Activated CD4-positive, alpha-beta T cell treated with anti-CD3 and anti-CD28 coated beads for 24 hours (primary cell): ENCODE results near the gene RNF207.

Experiments
- DNase-seq, 2 donors: peaks; one replicate each; pipeline ENCODE4 v3.0.0-alpha.2; 2020; ENCODE audit warnings: low read depth in 2 of 2

Gene RNF207

GRCh38 chr1:6234502-6235295 is 28.8 kb downstream of the RNF207 start:
- DNase-seq = no peak

GRCh38 chr1:6235296-6235677 is 29.4 kb downstream of the RNF207 start:
- no peak for DNase-seq

GRCh38 chr1:6237093-6237492 is 31.2 kb downstream of the RNF207 start:
- no peak for DNase-seq

GRCh38 chr1:6239213-6239752 is 33.4 kb downstream of the RNF207 start:
- DNase-seq = no peak

- no peak for DNase-seq
Observed at GRCh38 chr1:6239950-6240768, 34.2 kb downstream of the RNF207 start.

DNA sequence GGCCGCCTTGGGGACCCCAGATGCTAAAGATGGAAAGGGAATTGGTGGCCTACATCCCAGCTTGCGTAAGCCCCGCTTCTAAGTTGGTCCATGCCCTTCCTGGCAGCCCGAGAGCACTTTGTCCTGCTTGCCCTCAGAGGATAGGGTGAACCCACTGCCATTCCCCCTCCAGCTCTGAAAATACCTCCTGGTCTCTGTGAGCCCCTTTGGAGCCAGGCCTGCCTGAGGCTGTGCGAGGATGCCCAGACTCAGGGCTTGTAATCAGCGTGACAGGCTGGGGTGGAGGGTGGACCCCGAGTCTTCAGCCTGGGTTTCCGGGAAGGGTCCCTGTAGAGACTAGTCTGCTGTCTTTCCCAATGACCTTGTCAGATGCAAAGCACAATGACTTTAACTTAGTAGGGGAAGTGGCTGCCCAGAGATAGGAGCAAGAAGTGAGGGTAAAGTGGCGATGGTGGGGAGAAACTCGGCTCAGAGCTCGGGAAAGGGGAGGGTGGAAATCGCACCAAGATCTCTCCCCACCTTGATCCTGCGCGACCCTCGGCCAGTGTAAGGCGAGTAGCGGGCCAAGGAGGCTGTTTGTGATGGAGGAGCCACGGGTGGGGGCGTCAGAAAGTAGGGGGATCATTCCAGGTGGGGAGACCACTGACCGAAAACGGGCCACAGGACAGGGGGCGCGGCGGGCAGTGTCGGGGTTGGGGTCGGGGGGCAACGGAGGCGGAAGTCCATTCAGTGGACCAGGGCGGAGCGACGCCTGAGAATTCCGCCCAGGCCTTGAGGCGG is 35.4 kb downstream of the RNF207 start:
- no peak for DNase-seq

- no peak for DNase-seq
Observed at GRCh38 chr1:6241887-6242740, 36.2 kb downstream of the RNF207 start.

GRCh38 chr1:6243053-6243834 is 37.3 kb downstream of the RNF207 start:
- DNase-seq = no peak

DNA sequence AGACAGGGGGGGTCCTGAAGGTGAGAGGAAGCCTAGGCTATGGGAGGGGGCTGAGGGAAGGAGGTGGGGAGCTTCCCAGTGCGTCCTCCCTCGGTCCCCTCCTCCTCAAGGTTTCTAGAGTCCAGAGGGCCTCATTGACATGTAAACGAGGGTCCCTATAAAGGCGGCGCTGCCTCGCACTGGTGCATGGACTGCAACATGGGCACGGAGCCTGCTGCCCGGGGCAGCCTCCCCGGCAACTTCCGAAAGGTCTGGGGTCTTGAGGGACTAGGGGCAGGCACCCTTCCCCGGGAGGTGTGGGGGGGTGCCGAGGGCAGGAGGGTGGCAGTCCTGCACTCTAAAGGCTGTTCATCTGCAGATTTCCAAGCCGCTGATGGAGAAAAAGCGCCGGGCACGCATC is 38.1 kb downstream of the RNF207 start, which contains the start of gene HES3:
HES3 (plus strand) TSS at position 187 of the 400 bp plus-strand sequence; CDS start at position 374, 187 bp downstream.
- no peak for DNase-seq

DNA sequence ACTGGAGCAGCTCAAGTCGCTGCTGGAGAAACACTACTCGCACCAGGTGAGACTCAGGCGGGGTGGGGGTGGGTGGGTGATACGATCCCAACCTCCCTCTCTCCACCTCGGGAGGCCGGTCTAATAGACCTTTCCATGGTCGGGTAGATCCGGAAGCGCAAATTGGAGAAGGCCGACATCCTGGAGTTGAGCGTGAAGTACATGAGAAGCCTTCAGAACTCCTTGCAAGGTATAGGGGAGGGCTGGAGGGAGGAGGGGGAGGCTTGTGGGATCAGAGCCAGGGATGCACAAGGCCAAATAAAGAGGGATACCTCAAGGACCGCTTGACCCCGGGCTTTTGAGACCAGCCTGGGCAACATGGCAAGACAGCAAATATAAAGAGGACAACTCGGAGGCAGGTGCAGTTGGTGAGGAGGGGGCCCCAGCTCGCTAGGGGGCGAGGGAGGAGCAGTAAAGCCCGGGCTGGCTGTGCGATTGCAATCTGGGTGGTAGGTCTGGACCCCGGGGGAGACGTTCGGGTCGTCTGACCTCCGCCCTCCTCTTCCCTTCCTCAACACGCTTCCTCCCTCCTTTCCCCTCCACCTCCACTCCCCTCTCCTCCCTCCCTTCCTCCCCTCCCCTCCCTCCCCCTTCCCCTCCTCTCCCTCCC is 38.6 kb downstream of the RNF207 start:
- DNase-seq = no peak

DNA sequence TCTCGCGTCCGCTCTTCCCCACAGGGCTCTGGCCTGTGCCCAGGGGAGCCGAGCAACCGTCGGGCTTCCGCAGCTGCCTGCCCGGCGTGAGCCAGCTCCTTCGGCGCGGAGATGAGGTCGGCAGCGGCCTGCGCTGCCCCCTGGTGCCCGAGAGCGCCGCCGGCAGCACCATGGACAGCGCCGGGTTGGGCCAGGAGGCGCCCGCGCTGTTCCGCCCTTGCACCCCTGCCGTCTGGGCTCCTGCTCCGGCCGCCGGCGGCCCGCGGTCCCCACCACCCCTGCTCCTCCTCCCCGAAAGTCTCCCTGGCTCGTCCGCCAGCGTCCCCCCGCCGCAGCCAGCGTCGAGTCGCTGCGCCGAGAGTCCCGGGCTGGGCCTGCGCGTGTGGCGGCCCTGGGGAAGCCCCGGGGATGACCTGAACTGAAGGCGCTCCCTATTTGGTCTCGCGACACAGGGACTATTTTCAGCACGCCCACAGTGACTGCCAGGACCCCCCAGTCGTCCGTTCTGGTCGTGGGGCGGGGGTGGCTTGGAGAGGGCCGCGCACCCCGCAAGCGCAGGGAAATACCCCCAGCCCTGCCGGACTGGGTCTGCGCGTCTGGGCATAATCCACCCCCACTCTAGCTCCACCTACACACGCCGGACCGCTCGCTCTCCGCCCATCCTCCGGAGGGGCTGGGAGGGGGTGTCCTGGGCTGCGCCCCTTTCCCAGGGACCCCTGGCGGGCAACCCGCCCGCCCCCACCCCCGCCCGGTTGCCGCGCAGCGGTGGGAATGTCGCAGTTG is 39.4 kb downstream of the RNF207 start:
- DNase-seq = peak; percentile 72

- peak; percentile 23 to 36 for DNase-seq
Observed at GRCh38 chr1:6245869-6246496, 40.1 kb downstream of the RNF207 start.

DNA sequence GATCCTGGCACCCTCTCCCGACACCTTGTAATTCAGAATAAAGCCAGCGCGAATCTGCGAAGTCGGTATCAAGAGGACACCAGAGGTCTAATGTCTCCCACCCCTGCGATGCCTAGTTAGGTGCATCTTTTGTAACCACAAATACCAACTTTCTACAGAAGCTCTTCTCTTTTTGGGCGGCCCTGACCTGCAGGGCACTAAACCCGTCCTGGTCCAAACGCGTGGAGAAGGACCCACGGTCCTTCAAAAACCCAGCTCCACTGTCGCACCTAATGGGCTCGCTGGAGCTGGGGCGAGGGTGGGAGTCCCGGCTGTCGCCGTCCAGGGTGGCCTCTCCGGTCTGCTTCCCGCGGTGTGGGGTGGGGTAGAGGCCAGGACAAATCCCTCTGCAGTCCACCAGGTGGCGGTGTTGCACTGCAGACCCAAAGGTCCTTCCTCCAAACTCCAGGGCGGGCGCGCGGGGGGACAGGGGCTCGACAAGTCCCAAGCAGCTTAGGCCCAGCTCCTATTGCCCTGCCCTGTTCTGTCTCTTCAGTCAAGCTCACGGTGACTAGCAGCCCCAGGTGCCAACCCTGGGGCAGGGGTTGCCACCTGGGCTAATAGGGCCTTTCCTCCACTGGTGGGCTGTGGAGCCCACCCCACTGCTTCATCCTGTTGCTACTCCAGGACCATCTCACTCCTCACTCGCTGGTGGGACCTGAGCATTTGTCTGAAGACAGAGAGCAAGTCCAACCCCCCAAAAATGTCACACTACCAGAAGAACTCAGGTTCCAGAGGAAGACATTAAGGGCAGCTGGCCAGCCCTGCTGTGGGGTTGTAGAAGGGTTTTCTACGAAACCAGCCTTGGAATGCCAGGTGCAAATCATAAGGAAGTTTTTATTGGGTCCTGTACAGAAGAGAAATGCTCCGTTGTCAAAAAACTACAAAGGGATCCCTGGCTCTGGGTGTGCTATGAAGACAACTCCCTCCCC is 40.9 kb downstream of the RNF207 start:
- peak; percentile 77 to 78 for DNase-seq

DNA sequence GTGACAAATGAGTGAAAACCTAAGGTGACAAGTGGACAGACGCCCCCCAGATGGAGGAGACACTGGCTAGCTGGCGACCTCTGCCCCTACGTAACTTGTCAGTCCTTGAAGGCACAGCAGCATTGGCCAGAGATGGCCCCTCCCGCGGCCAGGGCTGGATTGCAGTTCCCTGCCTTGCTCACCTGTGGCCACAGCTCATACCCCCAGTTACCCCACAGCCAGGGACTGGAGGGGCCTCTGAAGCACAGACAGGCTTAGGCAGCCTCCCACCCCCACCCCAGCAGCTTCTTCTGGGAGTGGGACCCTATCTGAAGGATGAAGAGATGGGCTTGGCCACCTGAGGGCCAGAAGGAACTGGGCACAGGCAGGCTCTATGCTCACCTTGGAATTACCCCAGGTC is 41.7 kb downstream of the RNF207 start:
- no peak for DNase-seq

GRCh38 chr1:6248161-6248776 is 42.4 kb downstream of the RNF207 start:
- DNase-seq = no peak

DNA sequence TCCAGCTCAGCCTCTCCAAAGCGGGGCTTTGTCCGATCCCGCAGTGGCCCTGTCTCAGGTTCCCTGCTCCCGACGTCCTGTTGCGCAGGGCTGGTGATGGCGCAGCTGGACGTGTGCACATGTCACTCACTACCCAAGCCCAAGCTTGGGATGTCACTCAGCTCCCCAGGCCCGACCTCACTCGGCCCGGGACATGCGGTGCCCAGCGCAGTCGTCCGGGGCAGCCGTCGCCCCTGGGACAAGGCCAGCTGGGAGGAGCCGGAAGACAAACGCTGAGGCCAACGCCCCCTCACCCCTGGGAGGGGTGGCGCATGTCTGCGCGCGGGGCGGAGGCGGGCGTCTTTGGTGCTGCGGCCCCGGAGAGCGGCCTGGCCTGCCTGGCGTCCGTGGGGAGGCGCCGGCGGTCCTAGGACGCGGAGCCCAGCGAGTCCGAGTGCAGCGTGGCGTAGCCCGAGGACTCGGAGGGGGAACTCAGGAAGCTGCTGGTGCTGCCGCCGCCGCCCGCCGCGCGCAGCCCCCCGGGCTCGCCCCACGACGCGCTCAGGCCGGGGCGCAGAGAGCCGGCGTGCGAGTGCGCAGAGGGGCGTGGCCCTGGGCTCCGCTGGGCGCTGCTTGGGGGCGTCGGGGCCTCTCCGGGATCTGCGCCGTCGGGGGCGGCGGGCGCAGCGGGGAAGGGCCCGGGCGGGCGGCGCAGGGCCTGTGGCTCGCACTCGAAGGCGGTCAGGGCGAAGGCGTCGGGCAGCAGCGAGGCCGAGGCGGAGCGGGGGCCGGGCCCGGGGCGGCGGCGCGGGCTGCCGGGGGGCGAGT is 43.2 kb downstream of the RNF207 start:
- DNase-seq = no peak
